22Rv1 (cell line): ENCODE results near the gene ZNF544.

ENCODE experiments used
- H3K27ac ChIP-seq: fragments of 450-650 bp; 2 replicates; pipeline ENCODE4 v1.5.1; 2017
- ZFX ChIP-seq: fragments of 450-650 bp; IDR thresholded peaks from 2 replicates; pipeline ENCODE4 v1.6.1; 2017; ENCODE audit warnings: antibody characterized with exemption, borderline replicate concordance
- TF ChIP-seq, protein P1 (sequence below): fragments of 450-650 bp; IDR thresholded peaks from 2 replicates; pipeline ENCODE4 v1.5.1; 2017; ENCODE audit warnings: mild to moderate bottlenecking

The ZNF544 gene

DNA sequence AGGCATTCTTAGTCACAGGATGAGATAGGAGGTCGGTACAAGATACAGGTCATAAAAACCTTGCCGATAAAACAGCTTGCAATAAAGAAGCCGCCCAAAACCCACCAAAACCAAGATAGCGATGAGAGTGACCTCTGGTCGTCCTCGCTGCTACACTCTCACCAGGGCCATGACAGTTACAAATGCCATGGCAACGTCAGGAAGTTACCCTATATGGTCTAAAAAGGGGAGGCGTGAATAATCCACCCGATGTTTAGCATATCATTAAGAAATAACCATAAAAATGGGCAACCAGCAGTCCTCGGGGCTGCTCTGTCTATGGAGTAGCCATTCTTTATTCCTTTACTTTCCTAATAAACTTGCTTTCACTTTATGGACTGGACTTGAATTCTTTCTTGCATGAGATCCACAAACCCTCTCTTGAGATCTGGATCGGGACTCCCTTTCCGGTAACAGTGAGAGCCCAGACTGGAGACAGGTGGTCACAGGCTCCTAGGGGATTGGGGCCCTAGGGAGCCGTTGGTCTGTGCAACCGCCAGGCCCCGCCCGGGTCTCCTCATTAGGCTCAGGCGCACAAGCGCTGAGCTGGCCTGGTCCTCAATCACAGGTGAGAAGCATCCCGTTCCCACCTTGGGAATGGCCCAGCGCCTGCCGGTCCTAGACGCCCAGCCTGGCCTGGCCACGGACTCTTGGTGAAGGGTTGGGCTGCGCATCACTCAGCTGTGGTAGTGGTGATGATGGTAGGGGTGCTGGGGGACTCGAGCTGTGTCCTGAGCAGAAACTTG, 10.9 kb upstream of the ZNF544 start:
- no peak for TF ChIP-seq ZFX
- TF ChIP-seq, protein P1, sequence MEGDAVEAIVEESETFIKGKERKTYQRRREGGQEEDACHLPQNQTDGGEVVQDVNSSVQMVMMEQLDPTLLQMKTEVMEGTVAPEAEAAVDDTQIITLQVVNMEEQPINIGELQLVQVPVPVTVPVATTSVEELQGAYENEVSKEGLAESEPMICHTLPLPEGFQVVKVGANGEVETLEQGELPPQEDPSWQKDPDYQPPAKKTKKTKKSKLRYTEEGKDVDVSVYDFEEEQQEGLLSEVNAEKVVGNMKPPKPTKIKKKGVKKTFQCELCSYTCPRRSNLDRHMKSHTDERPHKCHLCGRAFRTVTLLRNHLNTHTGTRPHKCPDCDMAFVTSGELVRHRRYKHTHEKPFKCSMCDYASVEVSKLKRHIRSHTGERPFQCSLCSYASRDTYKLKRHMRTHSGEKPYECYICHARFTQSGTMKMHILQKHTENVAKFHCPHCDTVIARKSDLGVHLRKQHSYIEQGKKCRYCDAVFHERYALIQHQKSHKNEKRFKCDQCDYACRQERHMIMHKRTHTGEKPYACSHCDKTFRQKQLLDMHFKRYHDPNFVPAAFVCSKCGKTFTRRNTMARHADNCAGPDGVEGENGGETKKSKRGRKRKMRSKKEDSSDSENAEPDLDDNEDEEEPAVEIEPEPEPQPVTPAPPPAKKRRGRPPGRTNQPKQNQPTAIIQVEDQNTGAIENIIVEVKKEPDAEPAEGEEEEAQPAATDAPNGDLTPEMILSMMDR: no peak
- H3K27ac ChIP-seq: no peak overlapping the region

- TF ChIP-seq, protein P1: no peak; the same call in 1 of the 2 replicates
- no peak for TF ChIP-seq ZFX
- no peak overlapping the region for H3K27ac ChIP-seq
Measured at GRCh38 chr19:58218899-58219298, 9.8 kb upstream of the ZNF544 start.

DNA sequence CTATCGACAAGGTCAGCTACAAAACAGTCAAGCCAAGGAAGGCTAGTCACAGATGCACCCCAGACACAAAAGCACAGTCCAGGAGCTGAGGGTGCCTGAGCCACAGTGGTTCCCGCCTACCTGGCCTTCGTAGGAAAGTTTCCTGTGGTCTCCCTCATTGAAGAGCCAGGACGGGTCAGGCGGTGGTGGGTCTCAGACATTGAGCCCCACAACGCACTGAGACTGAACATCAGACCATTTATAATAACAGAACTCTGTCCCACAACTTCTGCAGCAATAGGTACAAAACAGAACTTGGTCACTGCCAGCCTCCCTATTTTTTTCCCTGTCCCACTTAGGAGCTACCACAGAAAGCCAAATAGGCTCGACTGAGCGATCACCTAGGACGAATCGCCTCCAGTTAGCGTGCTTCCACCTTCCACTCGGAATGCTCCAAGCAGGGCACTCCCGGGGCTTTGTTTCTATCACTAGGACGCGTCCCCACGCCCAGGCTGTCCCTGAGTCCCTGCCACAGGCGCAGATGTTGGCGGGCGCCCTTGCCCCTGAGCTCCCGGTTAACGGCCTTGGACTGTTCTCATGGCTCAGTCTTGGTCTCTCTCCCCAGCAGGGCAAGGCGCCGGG, 640 bp upstream of the ZNF544 start:
- no peak for TF ChIP-seq ZFX
- TF ChIP-seq, protein P1: no peak
- peak overlapping the region; percentile 87 for H3K27ac ChIP-seq

GRCh38 chr19:58229255-58229639, 533 bp downstream of the ZNF544 start:
- H3K27ac ChIP-seq: peak overlapping the region; percentile 87
- TF ChIP-seq, protein P1: peak; percentile 56
- no peak for TF ChIP-seq ZFX

DNA sequence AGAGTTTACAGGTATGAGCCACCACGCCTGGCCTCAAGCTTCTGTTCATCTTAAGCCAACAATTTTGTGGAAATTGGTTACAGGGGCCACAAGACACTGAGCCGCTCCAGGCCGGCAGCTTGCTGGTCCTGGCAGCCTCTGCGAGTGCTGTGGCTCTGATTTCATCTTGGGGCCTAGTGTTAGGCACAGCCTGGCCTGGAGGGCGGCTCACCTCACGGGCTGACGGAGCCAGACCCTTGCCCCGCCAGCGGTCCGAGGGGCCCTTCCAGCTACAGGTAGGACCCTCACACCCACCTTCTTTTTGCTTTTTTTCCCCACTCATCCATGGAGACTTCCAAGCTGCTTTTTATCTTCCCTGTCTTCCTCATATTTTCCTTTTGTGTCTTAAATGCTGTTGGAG, 8.6 kb downstream of the ZNF544 start:
- TF ChIP-seq, protein P1: no peak
- TF ChIP-seq ZFX: no peak
- no peak overlapping the region for H3K27ac ChIP-seq

DNA sequence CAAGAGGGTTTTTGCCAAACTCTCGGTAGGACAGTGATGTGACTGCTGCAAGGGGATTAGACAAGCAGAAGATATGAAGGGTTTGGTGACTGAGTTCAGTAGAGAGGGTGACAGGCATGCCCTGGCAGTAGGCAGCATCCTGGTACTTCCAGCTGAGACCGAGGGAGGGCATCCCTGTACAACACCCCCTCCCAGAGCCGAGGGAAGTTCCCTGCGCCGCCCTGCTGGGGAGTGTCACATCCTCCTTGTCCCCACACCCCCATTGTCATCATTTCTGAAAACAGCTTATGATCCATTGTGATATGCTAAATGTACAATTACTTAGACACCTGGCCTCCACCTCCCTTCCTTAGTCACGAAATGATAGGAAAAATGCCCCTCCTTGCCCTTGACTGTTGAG, 14.6 kb downstream of the ZNF544 start:
- TF ChIP-seq, protein P1: no peak
- TF ChIP-seq ZFX: no peak

DNA sequence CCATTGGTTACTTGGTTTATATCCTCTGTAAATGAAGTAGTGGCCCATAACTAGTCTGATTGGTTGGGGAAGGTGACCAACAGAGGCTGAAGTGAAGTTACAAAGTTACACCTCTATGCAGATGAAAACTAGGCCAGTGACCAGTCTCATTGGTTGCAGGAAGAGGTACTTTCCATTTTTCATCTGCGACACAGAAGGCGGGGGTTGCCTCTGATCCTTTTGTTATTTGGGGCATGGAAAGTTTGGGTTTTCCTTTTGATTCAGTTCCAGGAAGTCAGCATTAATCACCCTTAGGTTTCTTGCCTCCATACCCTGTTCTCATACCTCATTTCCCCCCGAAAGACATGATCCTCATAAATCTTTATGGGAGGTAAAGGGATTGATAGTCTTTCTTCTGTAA, 20.2 kb downstream of the ZNF544 start:
- TF ChIP-seq ZFX: no peak
- TF ChIP-seq, protein P1: no peak
- H3K27ac ChIP-seq: no peak overlapping the region

More for the DNA sequence above, 14.6 kb downstream of the ZNF544 start:
- no peak overlapping the region for H3K27ac ChIP-seq
